Effector memory CD8-positive, alpha-beta T cell (primary cell): ENCODE data around the gene FGF3.

Experiments used
- ATAC-seq: fragments of 150-1000 bp; cut with Tn5 transposase; replicated peaks from 2 replicates; pipeline ENCODE4 v1.10.0; 2021; ENCODE audit warnings: mild to moderate bottlenecking, moderate library complexity
- DNase-seq, 3 experiments: peaks; one replicate each; pipeline ENCODE4 v3.0.0; 2021
- H3K27ac Mint-ChIP-seq, 2 donors: one replicate each; pipeline ENCODE4 v1.8.0; 2022; ENCODE audit warnings: mild to moderate bottlenecking in 2 of 2, mixed read lengths in 2 of 2, moderate library complexity in 2 of 2
- H3K27me3 Mint-ChIP-seq, 2 donors: one replicate each; pipeline ENCODE4 v1.8.0; 2022; ENCODE audit warnings: mixed read lengths in 2 of 2
- H3K36me3 Mint-ChIP-seq: one replicate; pipeline ENCODE4 v1.8.0; 2022; ENCODE audit warnings: mild to moderate bottlenecking, moderate library complexity, mixed read lengths; ENCODE audit not compliant: insufficient read depth
- H3K4me1 Mint-ChIP-seq, 2 donors: one replicate each; pipeline ENCODE4 v1.8.0; 2022; ENCODE audit warnings: low read depth in 2 of 2, mixed read lengths in 2 of 2
- H3K4me3 Mint-ChIP-seq, 2 donors: one replicate each; pipeline ENCODE4 v1.8.0; 2022; ENCODE audit warnings: mild to moderate bottlenecking in 2 of 2, mixed read lengths in 2 of 2, moderate library complexity in 2 of 2
- H3K9me3 Mint-ChIP-seq, 2 donors: one replicate each; pipeline ENCODE4 v1.8.0; 2022; ENCODE audit warnings: mixed read lengths in 2 of 2

Gene FGF3

DNA sequence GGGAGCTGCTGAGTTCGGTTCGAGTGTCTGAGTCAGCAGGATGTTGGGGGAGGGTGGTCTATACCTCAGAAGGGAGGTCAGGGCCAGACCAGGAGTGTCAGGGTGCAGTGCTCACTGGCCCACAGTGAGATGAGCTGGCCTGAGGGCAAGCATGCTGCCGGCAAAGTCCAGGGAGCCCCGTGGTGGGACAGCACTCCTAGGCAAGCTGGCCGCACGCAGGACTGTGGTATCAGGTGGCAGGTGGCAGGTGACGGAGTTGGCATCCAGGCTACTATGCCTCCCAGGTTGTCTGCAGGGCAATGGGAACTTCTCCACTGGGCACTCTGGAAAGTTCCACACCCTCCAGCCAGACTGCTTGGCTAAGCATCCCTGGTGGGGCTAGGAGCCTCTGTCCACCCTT lies 4.8 kb downstream of the FGF3 start:
- Mint-ChIP-seq H3K36me3 (no peaks in the 10 kb centered on the region), H3K27me3 (peaks cover 21 to 60% of the 10 kb centered on the region in 2 donors), H3K4me3 (no peak overlapping the region), H3K4me1 (no peaks in the 10 kb centered on the region), H3K9me3 (no peaks in the 10 kb centered on the region), H3K27ac (no peak overlapping the region)
- ATAC-seq (no peak), DNase-seq (no peak)

DNA sequence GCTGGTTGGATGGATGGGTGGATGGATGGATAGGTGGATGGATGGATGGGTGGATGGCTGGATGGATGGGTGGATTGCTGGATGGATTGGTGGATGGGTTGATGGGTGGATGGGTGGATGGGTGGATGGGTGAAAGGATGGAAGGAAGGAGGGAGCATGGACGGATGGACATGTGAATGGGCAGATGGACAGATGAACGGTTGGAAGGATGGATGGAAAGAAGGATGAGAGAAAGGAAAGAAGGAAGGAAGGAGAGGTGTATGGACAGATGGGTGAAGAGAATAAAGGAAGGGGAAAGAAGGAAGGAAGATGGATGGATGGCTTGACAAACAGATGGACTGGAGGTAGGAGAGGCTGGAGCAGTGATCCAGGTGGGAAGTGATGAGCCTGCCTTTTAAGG lies 5.4 kb downstream of the FGF3 start:
- no peak for DNase-seq
- Mint-ChIP-seq H3K27ac (no peak overlapping the region), H3K36me3 (no peaks in the 10 kb centered on the region), H3K27me3 (peaks cover 23 to 58% of the 10 kb centered on the region in 2 donors), H3K9me3 (no peaks in the 10 kb centered on the region), H3K4me1 (no peaks in the 10 kb centered on the region), H3K4me3 (no peak overlapping the region)
- no peak for ATAC-seq

DNA sequence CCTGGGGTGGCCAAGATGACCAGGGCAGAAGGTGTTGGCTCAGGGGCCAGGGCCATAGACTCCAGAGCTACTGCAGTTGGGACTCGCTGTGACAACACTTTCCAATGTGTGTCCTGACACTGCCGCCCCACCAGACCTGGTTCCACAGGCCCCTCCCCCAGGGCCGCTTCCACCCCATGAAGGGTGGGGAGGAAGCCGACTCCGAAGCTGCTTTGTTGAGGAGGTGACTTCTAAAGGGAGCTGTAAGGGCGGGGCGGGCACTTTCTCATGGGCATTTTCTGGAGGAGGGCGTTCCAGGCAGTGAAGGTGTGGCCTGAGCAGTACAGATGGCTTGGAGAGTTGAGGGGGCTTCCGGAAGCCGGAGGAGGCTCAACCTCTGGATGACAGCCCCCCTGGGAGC lies 6.3 kb downstream of the FGF3 start:
- no peak for ATAC-seq
- Mint-ChIP-seq H3K27ac (no peak overlapping the region), H3K9me3 (no peaks in the 10 kb centered on the region), H3K4me3 (no peak overlapping the region), H3K27me3 (peaks cover 27 to 58% of the 10 kb centered on the region in 2 donors), H3K36me3 (no peaks in the 10 kb centered on the region), H3K4me1 (no peaks in the 10 kb centered on the region)
- no peak for DNase-seq

DNA sequence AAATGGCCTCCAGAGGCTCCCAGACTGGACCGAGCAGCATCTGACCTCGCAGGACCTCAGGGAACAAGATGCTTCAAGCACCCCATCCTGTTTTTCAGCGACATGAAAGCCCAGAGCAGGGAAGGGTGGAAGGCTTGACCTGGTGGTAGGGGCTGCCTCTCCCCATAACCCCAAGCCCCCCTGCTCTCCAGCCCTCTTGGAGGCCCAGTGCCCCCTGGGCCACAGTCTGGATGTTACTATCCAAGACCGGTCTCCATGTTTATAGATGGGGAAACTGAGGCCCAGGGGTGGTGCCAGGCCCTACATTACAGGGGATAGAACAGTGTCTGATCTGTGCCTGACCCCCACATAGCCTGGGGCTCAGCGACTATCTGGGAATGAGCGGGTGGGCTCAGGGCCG lies 7.0 kb downstream of the FGF3 start:
- Mint-ChIP-seq H3K4me3 (no peak overlapping the region), H3K9me3 (no peaks in the 10 kb centered on the region), H3K27me3 (peaks cover 34 to 65% of the 10 kb centered on the region in 2 donors), H3K27ac (no peak overlapping the region), H3K36me3 (no peaks in the 10 kb centered on the region), H3K4me1 (no peaks in the 10 kb centered on the region)
- DNase-seq (no peak), ATAC-seq (no peak)

DNA sequence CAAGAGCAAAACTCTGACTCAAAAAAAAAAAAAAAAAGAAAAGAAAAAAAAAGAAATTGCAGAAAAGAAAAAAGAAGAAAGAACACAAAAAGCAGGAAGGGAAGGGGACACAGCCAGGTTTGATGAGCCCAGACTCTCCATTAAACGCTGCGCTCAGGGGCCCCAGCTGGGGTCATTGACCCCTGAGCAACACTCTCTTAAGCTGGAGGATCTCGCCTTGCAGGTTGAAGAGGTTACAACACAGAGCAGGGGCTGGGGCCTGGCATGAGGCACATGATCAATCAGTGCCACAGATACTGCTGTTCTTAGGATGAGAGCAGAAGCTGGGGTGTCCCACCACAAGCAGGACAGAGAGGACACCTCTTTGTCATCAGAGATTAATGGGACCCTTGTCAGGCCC lies 7.8 kb downstream of the FGF3 start:
- Mint-ChIP-seq H3K4me3 (no peak overlapping the region), H3K36me3 (no peaks in the 10 kb centered on the region), H3K27me3 (peaks cover 34 to 59% of the 10 kb centered on the region in 2 donors), H3K4me1 (no peaks in the 10 kb centered on the region), H3K27ac (no peak overlapping the region), H3K9me3 (no peaks in the 10 kb centered on the region)
- no peak for DNase-seq
- ATAC-seq = no peak

DNA sequence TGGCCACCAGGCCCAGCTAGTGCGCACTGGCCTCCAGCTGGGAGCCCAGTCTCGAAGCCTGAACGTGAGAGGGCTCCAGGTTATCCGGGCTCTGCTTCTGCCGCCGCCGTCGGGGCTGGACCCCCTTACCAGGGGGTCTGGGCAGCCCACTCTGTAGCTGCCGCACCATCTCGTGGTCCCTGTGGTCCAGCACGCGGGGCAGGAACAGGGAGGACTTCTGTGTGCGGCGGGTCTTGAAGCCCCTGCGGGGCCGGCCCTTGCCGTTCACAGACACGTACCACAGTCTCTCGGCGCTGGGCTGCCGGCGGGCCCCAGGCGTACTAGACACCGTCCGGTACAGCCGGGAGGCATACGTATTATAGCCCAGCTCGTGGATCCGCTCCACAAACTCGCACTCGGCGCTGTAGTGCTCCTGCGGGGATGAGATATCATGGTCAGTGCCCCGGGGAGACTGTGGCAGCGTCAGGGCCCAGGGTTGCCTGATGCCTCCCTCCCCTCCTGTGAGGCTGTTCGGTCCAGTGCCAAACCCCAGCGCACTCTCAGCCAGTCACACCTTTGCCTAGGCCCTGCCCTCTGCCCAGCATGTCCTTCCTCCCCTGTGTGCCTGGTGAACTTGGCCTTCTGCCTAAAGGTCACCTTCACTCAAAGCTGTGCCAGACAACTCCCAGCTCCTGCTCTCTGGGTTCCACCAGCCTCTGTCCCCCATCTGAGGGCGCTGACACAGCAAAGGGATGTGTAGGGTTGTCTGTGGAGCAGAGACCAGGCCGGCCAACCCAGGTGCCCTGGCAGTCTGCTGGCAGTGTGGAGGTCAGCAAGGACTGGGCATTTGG lies 8.7 kb downstream of the FGF3 start:
- no peaks in the 10 kb centered on the region for H3K36me3 Mint-ChIP-seq
- no peaks in the 10 kb centered on the region for H3K4me1 Mint-ChIP-seq
- DNase-seq = no peak
- H3K27ac Mint-ChIP-seq = no peak overlapping the region
- H3K9me3 Mint-ChIP-seq = no peaks in the 10 kb centered on the region
- no peak for ATAC-seq
- H3K27me3 Mint-ChIP-seq = peaks cover 29 to 50% of the 10 kb centered on the region in 2 donors
- no peak overlapping the region for H3K4me3 Mint-ChIP-seq

DNA sequence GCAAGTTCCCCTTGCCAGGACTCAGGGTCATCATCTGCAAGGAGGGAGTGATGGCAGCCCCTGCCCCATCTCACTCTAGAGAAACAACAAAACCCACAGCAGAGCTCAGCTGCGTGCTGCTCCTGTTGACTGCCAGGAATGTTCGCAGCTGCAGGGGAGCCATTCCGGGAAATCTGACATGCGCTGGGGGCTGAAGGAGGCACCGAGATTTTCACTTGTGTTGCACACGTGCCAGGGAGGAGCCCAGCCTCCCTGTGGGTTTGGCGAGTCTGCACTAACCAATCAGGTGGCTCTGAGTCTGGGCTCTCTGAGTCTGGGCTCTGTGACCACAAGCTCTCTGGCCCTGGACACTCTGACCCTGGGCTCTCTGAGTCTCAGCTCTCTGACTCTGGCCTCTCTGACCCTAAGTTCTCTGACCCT lies 10.5 kb downstream of the FGF3 start:
- ATAC-seq = no peak
- no peak for DNase-seq
- no peaks in the 10 kb centered on the region for H3K9me3 Mint-ChIP-seq
- H3K27me3 Mint-ChIP-seq = peaks cover 26 to 31% of the 10 kb centered on the region in 2 donors
- no peaks in the 10 kb centered on the region for H3K36me3 Mint-ChIP-seq
- no peak overlapping the region for H3K27ac Mint-ChIP-seq
- no peaks in the 10 kb centered on the region for H3K4me1 Mint-ChIP-seq
- no peak overlapping the region for H3K4me3 Mint-ChIP-seq

DNA sequence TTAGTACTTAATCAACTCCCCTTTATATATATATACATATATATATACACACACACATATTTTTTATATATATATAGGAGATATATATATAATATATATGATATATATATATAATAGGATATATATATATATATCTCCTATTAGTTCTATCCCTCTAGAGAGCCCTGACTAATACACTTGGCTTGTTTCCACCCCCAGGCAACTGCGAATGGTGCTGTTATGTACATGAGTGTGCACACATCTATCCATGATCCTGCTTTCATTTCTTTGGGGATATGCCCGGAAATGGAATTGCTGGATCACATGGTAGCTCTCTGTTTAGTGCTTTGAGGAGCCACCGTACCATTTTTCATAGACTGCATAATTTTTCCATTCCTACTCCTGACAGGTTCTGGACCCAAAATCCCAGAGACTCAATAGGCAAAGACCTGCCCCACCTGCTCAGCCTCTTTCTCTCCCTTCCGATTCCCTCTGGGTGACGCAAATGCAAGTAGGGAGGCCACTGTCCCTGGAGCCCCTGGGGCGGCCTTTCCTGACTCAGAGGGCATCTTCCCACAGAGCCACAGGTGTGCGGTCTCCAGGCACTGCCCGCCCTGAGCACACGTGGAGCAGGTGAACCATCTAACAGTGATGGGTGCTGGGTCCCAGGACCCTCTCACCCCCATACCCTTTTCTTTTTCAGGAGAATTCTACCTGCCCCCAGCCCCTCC lies 12.0 kb downstream of the FGF3 start:
- H3K27ac Mint-ChIP-seq = no peak overlapping the region
- ATAC-seq (no peak), DNase-seq (no peak)
- no peaks in the 10 kb centered on the region for H3K4me1 Mint-ChIP-seq
- peaks cover 25 to 27% of the 10 kb centered on the region in 2 donors for H3K27me3 Mint-ChIP-seq
- H3K36me3 Mint-ChIP-seq = no peaks in the 10 kb centered on the region
- H3K4me3 Mint-ChIP-seq = no peak overlapping the region
- H3K9me3 Mint-ChIP-seq = no peaks in the 10 kb centered on the region

DNA sequence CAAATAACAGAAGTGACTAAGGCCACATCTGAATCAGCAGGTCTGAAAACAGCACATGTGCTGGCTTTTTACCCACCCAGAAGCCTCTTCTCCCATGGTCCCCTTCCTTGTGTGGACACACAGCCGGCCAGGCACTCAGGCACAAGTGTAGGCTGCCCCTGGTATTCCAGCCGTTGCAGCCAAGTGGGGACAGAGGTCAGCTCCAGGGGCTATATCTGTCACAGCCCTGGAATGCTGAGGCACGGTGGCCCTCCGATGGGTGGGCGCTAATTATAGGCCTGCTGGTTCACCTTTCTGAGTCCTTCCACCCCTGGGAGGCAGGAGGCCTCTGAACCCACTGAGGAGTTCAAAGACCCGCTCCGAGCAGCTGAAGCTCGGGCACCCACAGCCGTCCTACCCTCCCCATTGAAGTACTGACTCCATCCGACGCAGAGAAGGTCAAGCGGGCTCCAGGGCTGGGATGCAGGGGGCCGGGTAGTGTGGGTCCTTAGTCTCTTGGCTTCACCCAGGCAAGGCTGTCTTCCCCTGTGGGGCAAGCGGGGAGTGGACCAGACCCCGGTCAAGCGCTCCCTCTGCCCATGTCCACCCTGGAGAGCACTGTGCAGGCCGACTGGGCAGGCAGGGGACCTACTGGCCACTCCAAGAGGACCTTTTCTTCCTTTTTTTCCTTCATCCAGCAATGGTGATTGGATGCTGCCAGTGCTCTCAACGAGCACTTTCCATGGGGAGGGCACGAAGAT lies 14.3 kb downstream of the FGF3 start:
- no peak overlapping the region for H3K4me3 Mint-ChIP-seq

DNA sequence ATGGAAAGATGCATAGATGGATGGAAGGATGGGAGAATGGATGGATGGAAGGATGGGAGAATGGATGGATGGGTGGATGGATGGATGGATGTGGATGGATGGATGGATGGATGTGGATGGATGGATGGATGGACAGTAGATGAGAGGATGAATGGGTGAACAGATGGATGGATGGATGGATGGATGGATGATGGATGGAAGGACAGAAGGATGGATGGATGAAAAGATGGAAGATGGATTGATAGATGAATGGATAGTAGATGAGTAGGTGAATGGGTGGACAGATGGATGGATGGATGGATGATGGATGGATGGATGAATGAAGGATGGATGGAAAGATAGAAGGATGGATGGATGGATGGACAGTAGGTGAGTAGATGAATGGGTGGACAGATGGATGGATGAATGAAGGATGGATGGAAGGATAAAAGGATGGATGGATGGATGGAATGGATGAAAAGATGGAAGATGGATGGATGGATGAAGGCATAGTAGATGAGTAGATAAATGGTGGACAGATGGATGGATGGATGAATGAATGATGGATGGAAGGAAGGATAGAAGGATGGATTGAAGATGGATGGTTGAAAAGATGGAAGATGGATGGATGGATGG lies 15.5 kb downstream of the FGF3 start:
- Mint-ChIP-seq H3K9me3 (no peaks in the 10 kb centered on the region), H3K4me3 (no peak overlapping the region), H3K4me1 (no peaks in the 10 kb centered on the region), H3K36me3 (no peaks in the 10 kb centered on the region), H3K27ac (no peak overlapping the region), H3K27me3 (peaks cover 14 to 23% of the 10 kb centered on the region in 2 donors)
- no peak for DNase-seq
- no peak for ATAC-seq

More for the DNA sequence above, 14.3 kb downstream of the FGF3 start:
- H3K27me3 Mint-ChIP-seq = peaks cover 20 to 30% of the 10 kb centered on the region in 2 donors
- DNase-seq (no peak), ATAC-seq (no peak)
- H3K9me3 Mint-ChIP-seq = no peaks in the 10 kb centered on the region
- no peaks in the 10 kb centered on the region for H3K36me3 Mint-ChIP-seq
- no peaks in the 10 kb centered on the region for H3K4me1 Mint-ChIP-seq
- no peak overlapping the region for H3K27ac Mint-ChIP-seq

DNA sequence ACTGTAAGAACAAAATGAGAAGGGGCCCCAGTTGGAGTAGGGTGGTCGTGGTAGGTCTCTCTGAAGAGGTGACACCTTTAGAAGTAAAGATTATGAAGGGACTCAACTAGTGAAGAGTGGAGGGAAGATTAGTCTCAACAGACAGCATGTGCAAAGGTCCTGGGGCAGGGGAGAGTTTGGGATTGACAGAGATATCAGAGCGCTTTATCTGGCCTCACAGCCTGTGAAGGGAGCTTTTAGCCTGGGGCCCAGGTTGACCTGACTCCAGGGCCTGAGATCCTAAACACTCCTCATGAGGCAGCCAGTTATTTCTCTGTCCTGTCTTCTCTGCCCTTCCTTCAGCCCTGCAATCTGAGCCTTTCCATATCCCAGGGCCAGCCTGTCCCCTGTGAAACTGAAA lies 16.2 kb downstream of the FGF3 start:
- no peak for DNase-seq
- no peak overlapping the region for H3K27ac Mint-ChIP-seq
- ATAC-seq = no peak
- H3K4me1 Mint-ChIP-seq = no peaks in the 10 kb centered on the region
- no peaks in the 10 kb centered on the region for H3K36me3 Mint-ChIP-seq
- H3K27me3 Mint-ChIP-seq = peaks cover 14 to 20% of the 10 kb centered on the region in 2 donors
- H3K9me3 Mint-ChIP-seq = no peaks in the 10 kb centered on the region
- no peak overlapping the region for H3K4me3 Mint-ChIP-seq

DNA sequence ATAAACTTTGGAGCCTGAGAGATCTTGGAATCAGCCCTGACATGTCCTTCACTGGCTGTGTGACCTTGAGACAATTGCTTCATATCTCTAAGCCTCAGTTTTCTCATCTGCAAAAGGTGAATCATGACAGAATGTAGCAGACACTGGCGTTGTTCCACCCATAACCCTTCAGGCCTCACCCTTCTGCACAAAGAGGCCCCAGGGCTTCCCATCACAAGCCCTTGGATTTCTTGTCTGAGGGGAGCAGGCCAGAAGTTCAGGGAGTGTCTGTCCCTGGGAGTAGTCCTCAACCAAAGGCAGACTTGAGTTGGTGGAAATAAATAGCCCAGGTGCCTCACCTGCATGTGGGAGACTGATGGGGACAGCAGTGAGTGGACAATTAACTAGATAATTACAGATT lies 16.6 kb downstream of the FGF3 start:
- no peaks in the 10 kb centered on the region for H3K36me3 Mint-ChIP-seq
- H3K27me3 Mint-ChIP-seq = peaks cover 11 to 15% of the 10 kb centered on the region in 2 donors
- no peak for DNase-seq
- no peaks in the 10 kb centered on the region for H3K9me3 Mint-ChIP-seq
- H3K4me3 Mint-ChIP-seq = no peak overlapping the region
- H3K4me1 Mint-ChIP-seq = no peaks in the 10 kb centered on the region
- H3K27ac Mint-ChIP-seq = no peak overlapping the region
- no peak for ATAC-seq
